Sigmoid colon (tissue), 7 donors: ENCODE measurements around the gene ARMH3. TPM values are rescaled to one million over a fixed set of nuclear protein-coding genes. Genes with fewer than 3 reads are reported as not detected.

Experiments
- DNase-seq: peaks from one replicate; pipeline ENCODE4 v3.0.0-alpha.2; 2019
- H3K27ac ChIP-seq, 4 donors: fragments of 200-600 bp; sonication (generic); one replicate each; pipeline ENCODE4 v1.5.1; 2016 to 2019; ENCODE audit warnings: mild to moderate bottlenecking in 1 of 4
- H3K27me3 ChIP-seq, 3 donors: fragments of 200-600 bp; sonication (generic); one replicate each; pipeline ENCODE4 v1.5.1; 2019; ENCODE audit warnings: mild to moderate bottlenecking in 1 of 3
- H3K36me3 ChIP-seq, 4 donors: fragments of 200-600 bp; sonication (generic); one replicate each; pipeline ENCODE4 v1.5.1; 2016 to 2019
- H3K4me1 ChIP-seq, 4 donors: fragments of 200-600 bp; sonication (generic); one replicate each; pipeline ENCODE4 v1.5.1; 2017 to 2019
- H3K4me3 ChIP-seq, 4 donors: fragments of 200-600 bp; sonication (generic); one replicate each; pipeline ENCODE4 v1.5.1; 2017 to 2019; ENCODE audit warnings: mild to moderate bottlenecking in 2 of 4, moderate library complexity in 1 of 4
- H3K9me3 ChIP-seq, 4 donors: fragments of 200-600 bp in 3 of 4; sonication (generic) in 3 of 4; one replicate each; pipeline versions ENCODE4 v1.5.1 to v1.6.1; 2013 to 2019
- CTCF ChIP-seq, 4 experiments: fragments of 450-650 bp in 3 of 4; fragments of 200-600 bp in 1 of 4; IDR thresholded peaks; one replicate each; pipeline ENCODE4 v1.5.1; 2016 to 2019; ENCODE audit warnings: antibody characterized with exemption in 4 of 4, mild to moderate bottlenecking in 3 of 4, moderate library complexity in 2 of 4
- EP300 ChIP-seq, 4 donors: sonication (generic); formaldehyde crosslinking; IDR thresholded peaks; one replicate each; pipeline ENCODE4 v1.6.1; 2017; ENCODE audit warnings: antibody characterized with exemption in 4 of 4
- POLR2A ChIP-seq, 2 donors: fragments of 450-650 bp; IDR thresholded peaks; one replicate each; pipeline ENCODE4 v1.6.1; 2016; ENCODE audit warnings: antibody characterized with exemption in 2 of 2, mild to moderate bottlenecking in 2 of 2, moderate library complexity in 2 of 2
- POLR2AphosphoS5 ChIP-seq, 4 donors: sonication (generic); formaldehyde crosslinking; IDR thresholded peaks; one replicate each; pipeline ENCODE4 v1.6.1; 2017; ENCODE audit warnings: antibody characterized with exemption in 4 of 4
- WGBS, 2 donors: extraction: QIAGEN DNeasy Blood & Tissue Kit; methylation state at CpG; one replicate each; pipeline ENCODE4 v1.1.7; 2013; 5-methylcytosine and 5-hydroxymethylcytosine counted together
- intact Hi-C: fragments of 100-400 bp; cut with DNase I; formaldehyde crosslinking; loops from one replicate; pipeline ENCODE4 v1.15.1; 2023
- polyA plus RNA-seq, 3 donors: library from polyadenylated mRNA; stranded (reverse); fragments of 200-250 nt; gene quantifications; one replicate each; pipeline ENCODE4 v1.2.3, GENCODE V29; 2013
- total RNA-seq, 4 donors: library from RNA; depleted of rRNA; stranded (reverse); fragments of >200 nt; gene quantifications; one replicate each; pipeline ENCODE4 v1.1.0, GENCODE V29; 2016
- donor health status: healthy with polysubstance abuse.
- donor health status: Bipolar disorder and iron deficiency.
- donor health status: healthy.

ARMH3 gene
- total and polyA plus RNA-seq, 7 donors = 17.4 to 23.2 (median 19.1) TPM

- peak within 1 kb of the TSS; percentile 89 to 100 (median 97) for H3K4me3 ChIP-seq
- peaks cover 0 to 39% (median 35%) of the 10 kb centered on the region in 4 donors for H3K4me1 ChIP-seq
- peak within 1 kb of the TSS; percentile 97 to 99 (median 98) for H3K27ac ChIP-seq
- H3K36me3 ChIP-seq = no peaks in the 10 kb centered on the region
- H3K27me3 ChIP-seq = no peaks in the 10 kb centered on the region
- TF ChIP-seq CTCF (IDR thresholded peaks at IDR 0.05) (no peak), POLR2A (IDR thresholded peaks at IDR 0.05) (peak; percentile 99 to 100), EP300 (IDR thresholded peaks at IDR 0.05) (peak in 2 of 4 donors; percentile 13 to 29), POLR2AphosphoS5 (IDR thresholded peaks at IDR 0.05) (peak; percentile 99 to 100 (median 100))
- 0 to 1% methylated on average over 47 of the region's 47 CpGs for WGBS, 2 donors
- peak; percentile 100 for DNase-seq
- H3K9me3 ChIP-seq = no peaks in the 10 kb centered on the region
- intact Hi-C loops = loop anchor here (5.0 kb wide), 2 partner anchors 36 to 299 kb away; partner anchors contain the start of gene NPM3
These were observed 237.7 kb downstream of the ARMH3 start, which contains the start of gene OGA for GRCh38 chr10:101818119-101818871. Gene OGA (minus strand): TSS chr10:101818444. CDS start chr10:101818022, 422 bp downstream.

GRCh38 chr10:101817337-101818118 is 238.4 kb downstream of the ARMH3 start:
- peak; percentile 44 to 74 for TF ChIP-seq POLR2A (IDR thresholded peaks at IDR 0.05)
- peak; percentile 62 to 94 (median 83) for TF ChIP-seq POLR2AphosphoS5 (IDR thresholded peaks at IDR 0.05)
- TF ChIP-seq CTCF (IDR thresholded peaks at IDR 0.05) = no peak
- no peak for TF ChIP-seq EP300 (IDR thresholded peaks at IDR 0.05)
- H3K9me3 ChIP-seq = no peaks in the 10 kb centered on the region
- peaks cover 0 to 5% (median 0%) of the 10 kb centered on the region in 4 donors for H3K36me3 ChIP-seq
- 1% methylated on average over 44 of the region's 44 CpGs for WGBS, 2 donors
- H3K4me3 ChIP-seq = peak overlapping the region; percentile 89 to 100 (median 97)
- intact Hi-C loops = loop anchor here (5.0 kb wide), 2 partner anchors 35 to 300 kb away; partner anchors contain the start of gene NPM3
- H3K4me1 ChIP-seq = peaks cover 0 to 46% (median 41%) of the 10 kb centered on the region in 4 donors
- peak; percentile 97 for DNase-seq
- no peaks in the 10 kb centered on the region for H3K27me3 ChIP-seq
- H3K27ac ChIP-seq = peak overlapping the region; percentile 97 to 99 (median 98)

- H3K9me3 ChIP-seq = no peaks in the 10 kb centered on the region
- no peak for TF ChIP-seq CTCF (IDR thresholded peaks at IDR 0.05)
- peak overlapping the region; percentile 97 to 99 (median 98) for H3K27ac ChIP-seq
These were observed 239.0 kb downstream of the ARMH3 start for GRCh38 chr10:101816913-101817336.

GRCh38 chr10:101816376-101816775 is 239.6 kb downstream of the ARMH3 start:
- DNase-seq = no peak
- H3K36me3 ChIP-seq = peaks cover 0 to 16% (median 3%) of the 10 kb centered on the region in 4 donors
- peak overlapping the region; percentile 89 to 100 (median 97) for H3K4me3 ChIP-seq
- peak overlapping the region; percentile 48 to 98 (median 98) for H3K27ac ChIP-seq
- 0 to 3% methylated on average over 5 of the region's 5 CpGs for WGBS, 2 donors
- TF ChIP-seq POLR2A (IDR thresholded peaks at IDR 0.05) = no peak
- TF ChIP-seq EP300 (IDR thresholded peaks at IDR 0.05) = no peak
- H3K9me3 ChIP-seq = no peaks in the 10 kb centered on the region
- H3K27me3 ChIP-seq = no peaks in the 10 kb centered on the region
- H3K4me1 ChIP-seq = peaks cover 0 to 54% (median 50%) of the 10 kb centered on the region in 4 donors
- intact Hi-C loops = loop anchor here (5.0 kb wide), 2 partner anchors 34 to 301 kb away; partner anchors contain the start of gene NPM3

More at GRCh38 chr10:101816913-101817336, 239.0 kb downstream of the ARMH3 start:
- DNase-seq = no peak
- H3K27me3 ChIP-seq = no peaks in the 10 kb centered on the region
- intact Hi-C loops = loop anchor here (5.0 kb wide), 2 partner anchors 35 to 300 kb away; partner anchors contain the start of gene NPM3
- H3K36me3 ChIP-seq = peaks cover 0 to 11% (median 3%) of the 10 kb centered on the region in 4 donors
- H3K4me3 ChIP-seq = peak overlapping the region; percentile 89 to 100 (median 97)
- peaks cover 0 to 52% (median 47%) of the 10 kb centered on the region in 4 donors for H3K4me1 ChIP-seq
- whole genome bisulfite sequencing, 2 donors = 0 to 1% methylated on average over 14 of the region's 14 CpGs
